ENCODE data around the gene CCDC85B.

CCDC85B gene

GRCh38 chr11:65911682-65912568 is 21.5 kb downstream of the CCDC85B start:
- no peak for DNase-seq (ENCODE audit: low read depth)

- no peak for DNase-seq (ENCODE audit: low read depth)
These were observed 22.4 kb downstream of the CCDC85B start for GRCh38 chr11:65912845-65913244.

GRCh38 chr11:65915101-65915820 is 24.8 kb downstream of the CCDC85B start:
- no peak for DNase-seq (ENCODE audit: low read depth)

GRCh38 chr11:65915821-65916251 is 25.4 kb downstream of the CCDC85B start:
- peak; percentile 94 for DNase-seq (ENCODE audit: low read depth)

- no peak for DNase-seq (ENCODE audit: low read depth)
These were observed 25.9 kb downstream of the CCDC85B start for GRCh38 chr11:65916391-65916790.

GRCh38 chr11:65917077-65917433 is 26.6 kb downstream of the CCDC85B start:
- no peak for DNase-seq (ENCODE audit: low read depth)

- DNase-seq (ENCODE audit: low read depth) = no peak
These were observed 27.1 kb downstream of the CCDC85B start for GRCh38 chr11:65917434-65918210.

GRCh38 chr11:65918211-65919140 is 28.0 kb downstream of the CCDC85B start, which contains the start of gene C11orf68:
C11orf68 (minus strand) TSS chr11:65919062; CDS start chr11:65919031, 31 bp downstream.
- DNase-seq (ENCODE audit: low read depth) = no peak

- peak; percentile 97 for DNase-seq (ENCODE audit: low read depth)
These were observed 28.7 kb downstream of the CCDC85B start, which contains the start of gene DRAP1 for GRCh38 chr11:65919141-65919572. DRAP1 (plus strand) TSS chr11:65919426; CDS start chr11:65919502, 76 bp downstream.

GRCh38 chr11:65919573-65920371 is 29.3 kb downstream of the CCDC85B start:
- DNase-seq (ENCODE audit: low read depth) = no peak

- no peak for DNase-seq (ENCODE audit: low read depth)
These were observed 29.9 kb downstream of the CCDC85B start for GRCh38 chr11:65920372-65920802.

GRCh38 chr11:65921033-65921555 is 30.6 kb downstream of the CCDC85B start:
- no peak for DNase-seq (ENCODE audit: low read depth)

GRCh38 chr11:65921876-65922275 is 31.4 kb downstream of the CCDC85B start:
- no peak for DNase-seq (ENCODE audit: low read depth)

- no peak for DNase-seq (ENCODE audit: low read depth)
These were observed 32.1 kb downstream of the CCDC85B start for GRCh38 chr11:65922565-65922964.

GRCh38 chr11:65925397-65925796 is 34.9 kb downstream of the CCDC85B start:
- no peak for DNase-seq (ENCODE audit: low read depth)

- no peak for DNase-seq (ENCODE audit: low read depth)
These were observed 37.5 kb downstream of the CCDC85B start for GRCh38 chr11:65927904-65928397.

- no peak for DNase-seq (ENCODE audit: low read depth)
These were observed 38.2 kb downstream of the CCDC85B start for GRCh38 chr11:65928667-65929066.

- DNase-seq (ENCODE audit: low read depth) = no peak
These were observed 41.5 kb downstream of the CCDC85B start for GRCh38 chr11:65931773-65932557.

- DNase-seq (ENCODE audit: low read depth) = no peak
These were observed 42.1 kb downstream of the CCDC85B start for GRCh38 chr11:65932558-65932919.
